RWPE1 (cell line): ENCODE data around the gene CD63.
A peak's percentile ranks its signal among the peaks of the same experiment; 100 is the strongest.

Experiments used
- CTCF ChIA-PET: fragments of 350-600 bp; sonication (Branson Sonifier 250); formaldehyde crosslinking; extraction: SDS; loops from one replicate; lab custom pipeline; 2021; lab: Yijun Ruan, JAX
- POLR2A ChIA-PET: fragments of 400-600 bp; formaldehyde crosslinking; extraction: SDS; loops from one replicate; lab custom pipeline; 2020; ENCODE audit warnings: antibody characterized with exemption; ENCODE audit not compliant: low non-redundant PET; lab: Yijun Ruan, JAX
- DNase-seq: peaks from one replicate; pipeline ENCODE4 v3.0.0; 2012; ENCODE audit warnings: low spot score
- H3K27ac ChIP-seq: fragments of 450-650 bp; 2 replicates; pipeline ENCODE4 v1.5.1; 2017
- CTCF ChIP-seq: fragments of 450-650 bp; conservative IDR thresholded peaks from 2 replicates; pipeline ENCODE4 v1.5.1; 2017; ENCODE audit warnings: low read depth, mild to moderate bottlenecking

Gene CD63

GRCh38 chr12:55736076-55736475 is 7.3 kb upstream of the CD63 start:
- DNase-seq = no peak
- ChIA-PET CTCF (no interaction called here), POLR2A (no interaction called here)
- no peak overlapping the region for H3K27ac ChIP-seq
- TF ChIP-seq CTCF = no peak

- peak overlapping the region; percentile 19 for H3K27ac ChIP-seq
- POLR2A ChIA-PET = no interaction called here
- CTCF ChIA-PET = interaction anchor here (0.6 kb wide), 1 partner anchor 371 kb away, joined by 4 read pairs; no protein-coding TSS in a partner anchor
- no peak for TF ChIP-seq CTCF
- DNase-seq = no peak
Measured at GRCh38 chr12:55734595-55734994, 5.8 kb upstream of the CD63 start.

GRCh38 chr12:55733858-55734257 is 5.0 kb upstream of the CD63 start:
- H3K27ac ChIP-seq = peak overlapping the region; percentile 19
- DNase-seq = no peak
- ChIA-PET CTCF (interaction anchor here (0.7 kb wide), 1 partner anchor 350 kb away, joined by 5 read pairs; no protein-coding TSS in a partner anchor), POLR2A (no interaction called here)
- no peak for TF ChIP-seq CTCF

- no peak for DNase-seq
- POLR2A ChIA-PET = no interaction called here
- peak overlapping the region; percentile 19; the same call in 1 of the 2 replicates for H3K27ac ChIP-seq
- TF ChIP-seq CTCF = no peak
- CTCF ChIA-PET = interaction anchor here (0.6 to 0.7 kb wide), 2 partner anchors 46 to 351 kb away, joined by 4 to 5 read pairs; no protein-coding TSS in a partner anchor
Measured at GRCh38 chr12:55733021-55733555, 4.3 kb upstream of the CD63 start.

- no peak for DNase-seq
- ChIA-PET CTCF (no interaction called here), POLR2A (interaction anchor here (0.5 kb wide), 1 partner anchor 78 kb away, joined by 4 read pairs; no protein-coding TSS in a partner anchor)
- peak overlapping the region; percentile 16; the same call in 1 of the 2 replicates for H3K27ac ChIP-seq
- no peak for TF ChIP-seq CTCF
Measured at GRCh38 chr12:55732288-55732687, 3.5 kb upstream of the CD63 start.

- ChIA-PET POLR2A (interaction anchor here (0.5 to 0.6 kb wide), 3 partner anchors 243 to 331 kb away, joined by 3 read pairs; no protein-coding TSS in a partner anchor), CTCF (interaction anchor here (0.7 to 1.3 kb wide), 3 partner anchors 9 to 472 kb away, joined by 3 to 5 read pairs (median 3); partner anchors contain the start of gene RDH5)
- DNase-seq = no peak
- H3K27ac ChIP-seq = peak overlapping the region; percentile 99
- no peak for TF ChIP-seq CTCF
Measured at GRCh38 chr12:55729819-55730818, 1.3 kb upstream of the CD63 start.
